GM12878 (cell line): Measurements from ENCODE around the gene ITCH. TPM values are rescaled to one million over a fixed set of nuclear protein-coding genes. Genes with fewer than 3 reads are reported as not detected.

Source experiments
- CHD1 ChIP-seq: IDR thresholded peaks from 2 replicates; pipeline ENCODE4 v1.6.1; 2012; ENCODE audit warnings: low read depth, low read length, improper control_type of control experiment
- GATAD2B ChIP-seq: fragments of 450-650 bp; conservative IDR thresholded peaks from 2 replicates; pipeline ENCODE4 v1.6.1; 2017; ENCODE audit warnings: low read depth, mild to moderate bottlenecking, moderate library complexity
- REST ChIP-seq: IDR thresholded peaks from 2 replicates; pipeline ENCODE4 v1.6.1; 2012; ENCODE audit warnings: mild to moderate bottlenecking, low read depth, low read length
- USF2 ChIP-seq: IDR thresholded peaks from 2 replicates; pipeline ENCODE4 v1.6.1; 2011; ENCODE audit warnings: low read depth, low read length, improper control_type of control experiment, borderline replicate concordance
- ZBTB40 ChIP-seq: fragments of 450-650 bp; IDR thresholded peaks from 2 replicates; pipeline ENCODE4 v1.6.1; 2016; ENCODE audit warnings: mild to moderate bottlenecking, moderate library complexity, borderline replicate concordance
- ZNF217 ChIP-seq: fragments of 450-650 bp; IDR thresholded peaks from 2 replicates; pipeline ENCODE4 v1.6.1; 2017; ENCODE audit warnings: antibody characterized with exemption, mild to moderate bottlenecking
- polyA plus RNA-seq, 11 experiments: library from polyadenylated mRNA; depleted of rRNA in 4 of 11; unstranded in 6 of 11; stranded (reverse) in 5 of 11; fragments of >200 nt; fragmentation: Nextera tagmentation in 4 of 11; fragmentation: Illumina TruSeq in 1 of 11; extraction: Ambion mirVana in 4 of 11; extraction: Trizol in 1 of 11; gene quantifications; 1 replicate in 1 of 11; 2 replicates in 10 of 11; pipeline versions ENCODE4 v1.2.1 to v1.2.3, GENCODE V29; 2011 to 2016; ENCODE audit warnings: inconsistent platforms in 2 of 11, missing spikeins in 2 of 11, low read depth in 1 of 11
- total RNA-seq, 4 experiments: library from RNA; depleted of rRNA in 3 of 4; stranded (reverse); fragments of >200 nt in 3 of 4; fragmentation: Illumina TruSeq in 1 of 4; extraction: Trizol in 1 of 4; gene quantifications; 2 replicates each; pipeline versions ENCODE4 v1.2.1 to v1.2.3, GENCODE V29; 2013 to 2021

Gene ITCH
- total and polyA plus RNA-seq, 10 of the 15 experiments (the other 5 are each of a cell fraction or from before 2014, with no cell fraction given) = 7.5 to 46.1 (median 21.5) TPM

GRCh38 chr20:34527016-34527415 lies 163.9 kb downstream of the ITCH start (continued):
- TF ChIP-seq USF2 = no peak
- TF ChIP-seq ZBTB40 = no peak
- no peak for TF ChIP-seq GATAD2B
- TF ChIP-seq ZNF217 = no peak
- no peak for TF ChIP-seq CHD1
- TF ChIP-seq REST = no peak
